Activated gamma-delta T cell treated with anti-CD3 and anti-CD28 coated beads, Interleukin-2, amount 50 U/mL, for 16 hours (primary cell): Measurements from ENCODE around the gene CDKN2AIP.

Experiments
- DNase-seq: peaks from one replicate; pipeline ENCODE4 v3.0.0-alpha.2; 2020; ENCODE audit warnings: low read depth

Gene CDKN2AIP

GRCh38 chr4:183495184-183495583 is 50.7 kb downstream of the CDKN2AIP start:
- DNase-seq: no peak
